Iris pigment epithelial cell (primary cell): ENCODE data around the gene TAMM41.
A peak's percentile ranks its signal among the peaks of the same experiment; 100 is the strongest.
"Not testable (repeated sequence)": the region's sequence is repeated elsewhere in the genome, so short reads cannot be mapped to it uniquely, and the experiment has no call there.

Experiments used
- DNase-seq: peaks from one replicate; pipeline ENCODE4 v3.0.0-alpha.2; 2011; ENCODE audit warnings: low read depth

The TAMM41 gene

GRCh38 chr3:11764931-11765363 is 81.7 kb downstream of the TAMM41 start:
- DNase-seq: peak; percentile 84

DNA sequence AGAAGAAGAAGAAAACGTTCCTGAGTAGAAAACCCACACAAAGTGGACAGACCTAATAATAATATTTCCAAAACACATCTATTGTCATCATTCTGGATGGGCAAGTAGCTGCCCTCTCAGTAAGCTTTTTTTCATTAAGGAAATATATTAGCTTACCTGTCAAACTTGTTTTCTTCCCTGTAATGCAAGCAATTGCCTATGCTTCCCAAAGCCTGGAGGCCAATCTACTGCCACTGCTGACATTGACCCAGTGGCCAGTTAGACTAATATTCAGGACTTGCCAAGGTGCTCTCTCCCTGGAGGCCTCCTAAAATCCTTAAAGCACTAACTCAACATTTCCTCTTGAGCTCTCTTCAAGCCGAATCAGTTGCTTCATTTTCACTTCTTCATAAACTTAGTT is 86.7 kb downstream of the TAMM41 start:
- no peak for DNase-seq

- no peak for DNase-seq
These were observed 88.8 kb downstream of the TAMM41 start for GRCh38 chr3:11757929-11758328.

DNA sequence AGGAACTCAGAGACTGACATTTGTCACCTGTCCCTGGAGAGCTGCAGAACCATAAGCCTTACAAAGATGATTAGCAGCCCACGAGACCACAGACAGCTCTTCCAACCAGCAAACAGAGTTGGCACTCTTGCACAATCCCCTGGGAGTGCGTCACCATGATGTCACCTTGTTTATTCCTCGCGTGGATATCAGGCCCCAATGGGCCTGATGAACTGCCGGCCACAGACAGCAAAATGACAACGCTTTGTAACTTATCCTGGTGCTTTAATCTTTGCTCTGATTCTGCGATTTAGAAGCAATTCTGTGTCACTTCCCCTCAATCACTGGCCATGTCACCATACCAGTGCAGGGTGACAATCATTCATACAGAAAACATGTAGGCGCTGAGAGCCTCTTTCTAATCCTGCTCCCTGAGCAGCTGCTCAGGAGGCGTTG is 89.2 kb downstream of the TAMM41 start:
- DNase-seq: peak; percentile 57

DNA sequence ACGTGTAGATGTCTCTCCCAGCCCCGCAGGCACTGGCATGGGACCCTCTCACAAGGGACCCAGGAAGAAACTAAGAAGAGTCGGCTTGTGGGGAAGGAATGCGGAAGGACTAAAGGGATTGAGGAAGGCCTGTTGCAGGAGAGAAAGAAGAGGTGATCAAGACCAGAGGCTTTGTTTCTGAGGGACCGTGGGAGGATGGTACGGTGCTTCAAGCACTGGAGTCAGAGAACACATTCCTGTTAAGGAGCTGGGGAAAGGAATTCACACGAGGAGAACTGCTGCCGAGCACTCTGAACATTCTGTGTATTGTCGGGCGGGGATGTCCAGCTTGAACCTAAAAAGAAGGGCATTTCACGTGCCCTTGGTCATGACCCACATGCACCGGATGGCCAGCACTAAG is 91.4 kb downstream of the TAMM41 start:
- DNase-seq: no peak

GRCh38 chr3:11752254-11752653 is 94.4 kb downstream of the TAMM41 start:
- not testable (repeated sequence) for DNase-seq

GRCh38 chr3:11748306-11748705 is 98.4 kb downstream of the TAMM41 start:
- DNase-seq: not testable (repeated sequence)
